K562 (cell line): ENCODE results near the gene CD69. TPM values are rescaled to one million over a fixed set of nuclear protein-coding genes. Genes with fewer than 3 reads are reported as not detected.

ENCODE experiments used
- C11orf30 ChIP-seq: fragments of 450-650 bp; IDR thresholded peaks from 2 replicates; pipeline ENCODE4 v1.6.1; 2016; ENCODE audit warnings: low read depth, mild to moderate bottlenecking
- CREB3L1 ChIP-seq: fragments of 450-650 bp; IDR thresholded peaks from 2 replicates; pipeline ENCODE4 v1.6.1; 2014; ENCODE audit warnings: low read depth, mild to moderate bottlenecking, moderate library complexity, borderline replicate concordance
- ETV6 ChIP-seq, 3 experiments: fragments of 150-350 bp in 1 of 3; sonication (generic) in 1 of 3; formaldehyde crosslinking in 1 of 3; IDR thresholded peaks; 2 replicates each; pipeline versions ENCODE4 v1.6.1 to v1.8.0; 2014 to 2022; ENCODE audit warnings: borderline replicate concordance in 2 of 3, low read depth in 2 of 3, antibody characterized with exemption in 1 of 3, low read length in 1 of 3, mild to moderate bottlenecking in 1 of 3, missing genetic modification reagents in 1 of 3
- GTF2F1 ChIP-seq: IDR thresholded peaks from 2 replicates; pipeline ENCODE4 v1.6.1; 2011; ENCODE audit warnings: low read depth, low read length, improper control_type of control experiment
- HDGF ChIP-seq: fragments of 450-650 bp; IDR thresholded peaks from 2 replicates; pipeline ENCODE4 v1.6.1; 2016
- JUND ChIP-seq, 2 experiments: IDR thresholded peaks; 2 replicates in 1 of 2; 3 replicates in 1 of 2; pipeline ENCODE4 v1.6.1; 2011; ENCODE audit warnings: borderline replicate concordance in 2 of 2, low read depth in 2 of 2, low read length in 2 of 2, improper control_type of control experiment in 1 of 2, missing biosample characterization in 1 of 2, missing genetic modification characterization in 1 of 2, missing genetic modification reagents in 1 of 2
- KDM1A ChIP-seq, 2 experiments: fragments of 450-650 bp; IDR thresholded peaks; 2 replicates each; pipeline ENCODE4 v1.6.1; 2016; ENCODE audit warnings: mild to moderate bottlenecking in 2 of 2
- KDM5B ChIP-seq: fragments of 200-600 bp; sonication (generic); IDR thresholded peaks from 2 replicates; pipeline ENCODE4 v1.6.1; 2012; ENCODE audit warnings: low read depth, mild to moderate bottlenecking, moderate library complexity, low read length, control low read depth, inconsistent platforms; ENCODE audit not compliant: insufficient replicate concordance
- MEIS2 ChIP-seq: fragments of 450-650 bp; IDR thresholded peaks from 2 replicates; pipeline ENCODE4 v1.6.1; 2014; ENCODE audit warnings: mild to moderate bottlenecking; ENCODE audit not compliant: partially characterized antibody
- SRF ChIP-seq, 2 experiments: fragments of 250-450, 450-650 bp in 1 of 2; sonication (Bioruptor Pico) in 1 of 2; sonication (generic) in 1 of 2; formaldehyde crosslinking; IDR thresholded peaks; 2 replicates each; pipeline versions ENCODE4 v1.5.0 to v1.5.1; 2020 to 2022; ENCODE audit warnings: mild to moderate bottlenecking in 1 of 2, missing genetic modification reagents in 1 of 2
- SRSF1 ChIP-seq: fragments of 200-400 bp; formaldehyde crosslinking; IDR thresholded peaks from 2 replicates; pipeline ENCODE4 v1.6.1; 2017; ENCODE audit warnings: mild to moderate bottlenecking, low read depth, low read length, moderate library complexity
- ZNF561 ChIP-seq: fragments of 450-650 bp; formaldehyde crosslinking; conservative IDR thresholded peaks from 2 replicates; pipeline ENCODE4 v1.4.0; 2020; ENCODE audit warnings: mild to moderate bottlenecking, moderate library complexity
- ZNF586 ChIP-seq: fragments of 450-650 bp; formaldehyde crosslinking; conservative IDR thresholded peaks from 2 replicates; pipeline ENCODE4 v1.4.0; 2020; ENCODE audit warnings: mild to moderate bottlenecking, moderate library complexity
- ZNF717 ChIP-seq: fragments of 250-450 bp; sonication (Bioruptor Pico); IDR thresholded peaks from 2 replicates; pipeline ENCODE4 v1.5.0; 2021
- polyA plus RNA-seq, 8 experiments: library from polyadenylated mRNA; depleted of rRNA in 4 of 8; stranded (reverse) in 5 of 8; unstranded in 3 of 8; fragments of >200 nt; fragmentation: Nextera tagmentation in 2 of 8; fragmentation: Illumina TruSeq in 1 of 8; extraction: Ambion mirVana in 2 of 8; extraction: Trizol in 1 of 8; gene quantifications; 2 replicates each; pipeline versions ENCODE4 v1.2.1 to v1.2.3, GENCODE V29; 2011 to 2014; ENCODE audit warnings: inconsistent platforms in 1 of 8, missing spikeins in 1 of 8
- total RNA-seq, 7 experiments: library from RNA; depleted of rRNA in 6 of 7; stranded (reverse); fragments of >200 nt in 6 of 7; fragmentation: Illumina TruSeq in 2 of 7; extraction: Trizol in 2 of 7; gene quantifications; 2 replicates each; pipeline versions ENCODE4 v1.2.1 to v1.2.3, GENCODE V29; 2011 to 2021; ENCODE audit warnings: low replicate concordance in 1 of 7
- TF ChIP-seq, protein P1 (sequence below): fragments of 450-650 bp; IDR thresholded peaks from 2 replicates; pipeline ENCODE4 v1.6.1; 2017; ENCODE audit warnings: antibody characterized with exemption, mild to moderate bottlenecking
- TF ChIP-seq, protein P2 (sequence below), 2 experiments: fragments of 450-650 bp in 1 of 2; sonication (generic) in 1 of 2; formaldehyde crosslinking; conservative IDR thresholded peaks; 2 replicates each; pipeline versions ENCODE4 v1.4.0 to v1.8.1; 2020 to 2022; ENCODE audit warnings: mild to moderate bottlenecking in 1 of 2, missing genetic modification reagents in 1 of 2
- TF ChIP-seq, protein P3 (sequence below), 2 experiments: fragments of 450-650 bp; conservative IDR thresholded peaks; 2 replicates each; pipeline ENCODE4 v1.6.1; 2017; ENCODE audit warnings: mild to moderate bottlenecking in 2 of 2, moderate library complexity in 2 of 2

CD69 gene
- total and polyA plus RNA-seq, 9 of the 15 experiments (the other 6 are each of a cell fraction or from before 2014, with no cell fraction given): 11.7 to 243 (median 54.4) TPM

GRCh38 chr12:9751204-9752144, 9.2 kb downstream of the CD69 start (continued):
- peak; percentile 51; the same call in 1 of the 2 replicates for TF ChIP-seq JUND (IDR thresholded peaks at IDR 0.05; ENCODE audit: borderline replicate concordance, low read depth, low read length)
- TF ChIP-seq JUND (tag; IDR thresholded peaks at IDR 0.05; ENCODE audit: borderline replicate concordance, low read depth, low read length): no peak
- TF ChIP-seq, protein P1, sequence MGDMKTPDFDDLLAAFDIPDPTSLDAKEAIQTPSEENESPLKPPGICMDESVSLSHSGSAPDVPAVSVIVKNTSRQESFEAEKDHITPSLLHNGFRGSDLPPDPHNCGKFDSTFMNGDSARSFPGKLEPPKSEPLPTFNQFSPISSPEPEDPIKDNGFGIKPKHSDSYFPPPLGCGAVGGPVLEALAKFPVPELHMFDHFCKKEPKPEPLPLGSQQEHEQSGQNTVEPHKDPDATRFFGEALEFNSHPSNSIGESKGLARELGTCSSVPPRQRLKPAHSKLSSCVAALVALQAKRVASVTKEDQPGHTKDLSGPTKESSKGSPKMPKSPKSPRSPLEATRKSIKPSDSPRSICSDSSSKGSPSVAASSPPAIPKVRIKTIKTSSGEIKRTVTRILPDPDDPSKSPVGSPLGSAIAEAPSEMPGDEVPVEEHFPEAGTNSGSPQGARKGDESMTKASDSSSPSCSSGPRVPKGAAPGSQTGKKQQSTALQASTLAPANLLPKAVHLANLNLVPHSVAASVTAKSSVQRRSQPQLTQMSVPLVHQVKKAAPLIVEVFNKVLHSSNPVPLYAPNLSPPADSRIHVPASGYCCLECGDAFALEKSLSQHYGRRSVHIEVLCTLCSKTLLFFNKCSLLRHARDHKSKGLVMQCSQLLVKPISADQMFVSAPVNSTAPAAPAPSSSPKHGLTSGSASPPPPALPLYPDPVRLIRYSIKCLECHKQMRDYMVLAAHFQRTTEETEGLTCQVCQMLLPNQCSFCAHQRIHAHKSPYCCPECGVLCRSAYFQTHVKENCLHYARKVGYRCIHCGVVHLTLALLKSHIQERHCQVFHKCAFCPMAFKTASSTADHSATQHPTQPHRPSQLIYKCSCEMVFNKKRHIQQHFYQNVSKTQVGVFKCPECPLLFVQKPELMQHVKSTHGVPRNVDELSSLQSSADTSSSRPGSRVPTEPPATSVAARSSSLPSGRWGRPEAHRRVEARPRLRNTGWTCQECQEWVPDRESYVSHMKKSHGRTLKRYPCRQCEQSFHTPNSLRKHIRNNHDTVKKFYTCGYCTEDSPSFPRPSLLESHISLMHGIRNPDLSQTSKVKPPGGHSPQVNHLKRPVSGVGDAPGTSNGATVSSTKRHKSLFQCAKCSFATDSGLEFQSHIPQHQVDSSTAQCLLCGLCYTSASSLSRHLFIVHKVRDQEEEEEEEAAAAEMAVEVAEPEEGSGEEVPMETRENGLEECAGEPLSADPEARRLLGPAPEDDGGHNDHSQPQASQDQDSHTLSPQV: no peak
- TF ChIP-seq KDM5B: peak; percentile 50
- TF ChIP-seq ZNF561: peak; percentile 6; the same call in 1 of the 2 replicates
- no peak for TF ChIP-seq SRSF1
- 0 out of 4 replicates have a peak, but pooled peaks of 1 of the 2 experiments have one; percentile 30 for TF ChIP-seq ETV6 (IDR thresholded peaks at IDR 0.05; ENCODE audit: borderline replicate concordance in 1 of 2, low read depth in 2 of 2, low read length in 1 of 2)
- no peak for TF ChIP-seq ETV6 (CRISPR knock-in tag; IDR thresholded peaks at IDR 0.05; ENCODE audit: borderline replicate concordance)
- TF ChIP-seq, protein P2, sequence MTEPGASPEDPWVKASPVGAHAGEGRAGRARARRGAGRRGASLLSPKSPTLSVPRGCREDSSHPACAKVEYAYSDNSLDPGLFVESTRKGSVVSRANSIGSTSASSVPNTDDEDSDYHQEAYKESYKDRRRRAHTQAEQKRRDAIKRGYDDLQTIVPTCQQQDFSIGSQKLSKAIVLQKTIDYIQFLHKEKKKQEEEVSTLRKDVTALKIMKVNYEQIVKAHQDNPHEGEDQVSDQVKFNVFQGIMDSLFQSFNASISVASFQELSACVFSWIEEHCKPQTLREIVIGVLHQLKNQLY (CRISPR knock-in tag; conservative IDR thresholded peaks at IDR 0.05): no peak
- no peak for TF ChIP-seq MEIS2
- TF ChIP-seq, protein P3, sequence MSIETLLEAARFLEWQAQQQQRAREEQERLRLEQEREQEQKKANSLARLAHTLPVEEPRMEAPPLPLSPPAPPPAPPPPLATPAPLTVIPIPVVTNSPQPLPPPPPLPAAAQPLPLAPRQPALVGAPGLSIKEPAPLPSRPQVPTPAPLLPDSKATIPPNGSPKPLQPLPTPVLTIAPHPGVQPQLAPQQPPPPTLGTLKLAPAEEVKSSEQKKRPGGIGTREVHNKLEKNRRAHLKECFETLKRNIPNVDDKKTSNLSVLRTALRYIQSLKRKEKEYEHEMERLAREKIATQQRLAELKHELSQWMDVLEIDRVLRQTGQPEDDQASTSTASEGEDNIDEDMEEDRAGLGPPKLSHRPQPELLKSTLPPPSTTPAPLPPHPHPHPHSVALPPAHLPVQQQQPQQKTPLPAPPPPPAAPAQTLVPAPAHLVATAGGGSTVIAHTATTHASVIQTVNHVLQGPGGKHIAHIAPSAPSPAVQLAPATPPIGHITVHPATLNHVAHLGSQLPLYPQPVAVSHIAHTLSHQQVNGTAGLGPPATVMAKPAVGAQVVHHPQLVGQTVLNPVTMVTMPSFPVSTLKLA (conservative IDR thresholded peaks at IDR 0.05): 0 out of 4 replicates have a peak, but pooled peaks of 1 of the 2 experiments have one; percentile 17
- peak; percentile 14; the same call in 1 of the 2 replicates for TF ChIP-seq C11orf30
- TF ChIP-seq KDM1A (IDR thresholded peaks at IDR 0.05): no peak
- no peak for TF ChIP-seq ZNF586 (CRISPR knock-in tag)
- no peak for TF ChIP-seq GTF2F1
- TF ChIP-seq CREB3L1: no peak
- peak; percentile 57 for TF ChIP-seq ZNF717 (CRISPR knock-in tag)
- TF ChIP-seq SRF (CRISPR knock-in tag; IDR thresholded peaks at IDR 0.05): no peak
- TF ChIP-seq HDGF: no peak
